Fibroblast of villous mesenchyme (primary cell): Measurements from ENCODE around the gene ACTA1. TPM values are rescaled to one million over a fixed set of nuclear protein-coding genes. Genes with fewer than 3 reads are reported as not detected.

Experiments
- DNase-seq: peaks from one replicate; pipeline ENCODE4 v3.0.0-alpha.2; 2010; ENCODE audit warnings: low read depth
- H3K4me3 ChIP-seq: 2 replicates; pipeline ENCODE4 v1.5.1; 2011; ENCODE audit warnings: low read depth, mild to moderate bottlenecking, low read length
- CTCF ChIP-seq: IDR thresholded peaks from 2 replicates; pipeline ENCODE4 v1.5.1; 2012; ENCODE audit warnings: low read depth, mild to moderate bottlenecking, low read length; ENCODE audit not compliant: insufficient read depth
- small RNA-seq: library from RNA; depleted of rRNA; stranded (forward); fragments of <200 nt; gene quantifications from one replicate; pipeline ENCODE3, GENCODE V24; 2012
- total RNA-seq: library from RNA; depleted of rRNA; stranded (reverse); fragments of >200 nt; gene quantifications from 2 replicates; pipeline ENCODE4 v1.2.3, GENCODE V29; 2012

The ACTA1 gene
- total RNA-seq, 1 donor, result not detected

DNA sequence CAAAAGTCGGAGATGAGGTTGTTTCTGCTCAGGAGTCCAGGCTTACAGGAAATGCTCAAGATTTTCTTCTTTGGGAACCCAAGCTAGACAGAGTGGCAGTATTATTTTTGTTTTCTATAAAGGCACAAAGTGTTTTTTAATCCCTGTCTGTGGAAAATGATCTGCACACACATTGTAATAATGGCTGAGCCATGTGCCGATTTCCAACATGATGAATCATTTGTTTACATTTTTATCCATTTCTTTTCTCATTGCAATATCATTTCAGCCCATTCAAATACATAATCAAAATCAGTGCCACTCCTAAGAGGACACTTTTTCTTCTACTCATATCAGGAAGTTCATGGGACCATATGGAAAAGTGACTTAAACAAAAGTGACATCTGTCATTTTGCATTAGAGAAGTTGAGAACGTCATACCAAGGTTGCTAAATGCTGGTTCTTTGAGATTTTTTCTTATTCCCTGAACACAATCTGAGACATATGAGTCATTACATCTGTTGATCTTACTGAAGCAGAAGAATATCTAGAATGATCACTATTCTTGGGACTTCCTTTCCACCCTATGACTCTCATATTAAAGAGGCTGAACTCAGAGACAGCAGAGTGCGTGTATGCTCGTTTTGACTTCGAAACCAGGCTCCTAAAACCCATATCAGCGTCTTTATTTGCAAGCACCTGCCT lies 44.9 kb downstream of the ACTA1 start:
- peak; percentile 59 for DNase-seq
- no peak overlapping the region for H3K4me3 ChIP-seq
- TF ChIP-seq CTCF, result no peak

GRCh38 chr1:229385853-229386456 lies 47.9 kb downstream of the ACTA1 start:
- H3K4me3 ChIP-seq, result no peak overlapping the region
- no peak for DNase-seq
- no peak for TF ChIP-seq CTCF

- no peak for DNase-seq
- H3K4me3 ChIP-seq, result no peak overlapping the region
- no peak for TF ChIP-seq CTCF
Measured at GRCh38 chr1:229384822-229385221, 49.1 kb downstream of the ACTA1 start.

- no peak for TF ChIP-seq CTCF
- no peak for DNase-seq
- no peak overlapping the region for H3K4me3 ChIP-seq
Measured at GRCh38 chr1:229383961-229384360, 49.9 kb downstream of the ACTA1 start.

DNA sequence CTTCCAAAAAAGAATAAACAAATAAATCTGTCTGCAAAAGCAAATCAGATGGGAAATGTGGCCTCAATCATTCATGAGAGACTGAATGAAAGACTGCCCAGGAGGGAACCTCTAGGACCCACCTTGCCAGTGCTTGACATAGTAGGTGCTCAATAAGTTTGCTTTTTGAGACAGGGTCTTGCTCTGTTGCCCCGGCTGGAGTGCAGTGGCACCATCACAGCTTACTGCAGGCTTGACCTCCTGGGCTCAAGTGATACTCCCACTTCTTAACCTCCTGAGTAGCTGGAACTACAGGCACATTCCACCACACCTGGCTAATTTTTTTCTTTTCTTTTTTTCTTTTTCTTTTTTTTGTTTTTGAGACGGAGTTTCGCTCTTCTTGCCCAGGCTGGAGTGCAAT lies 50.7 kb downstream of the ACTA1 start:
- TF ChIP-seq CTCF, result no peak
- DNase-seq, result no peak
- no peak overlapping the region for H3K4me3 ChIP-seq

Small RNA genes within 50 kb of the gene (small RNA-seq; reads per million reads assigned to genes)
- gene RN7SKP276 (not detected), gene RNU6-180P (not detected)

Other genes with a start within 250 kb of the ACTA1 start
- gene RAB4A, start 163.0 kb downstream of the ACTA1 start, total RNA-seq, result 17.1 and 18.6 TPM in 2 replicates
- gene CCSAP, start 91.0 kb downstream of the ACTA1 start, total RNA-seq, result 9.0 and 12.1 TPM in 2 replicates
- 34.5 and 39.7 TPM in 2 replicates for gene NUP133, start 74.2 kb upstream of the ACTA1 start, total RNA-seq
- gene ABCB10, start 124.6 kb upstream of the ACTA1 start, total RNA-seq, result 17.4 and 18.1 TPM in 2 replicates
- gene TAF5L, start 192.0 kb upstream of the ACTA1 start, total RNA-seq, result 20.9 and 24.2 TPM in 2 replicates
- 10.3 and 14.7 TPM in 2 replicates for gene URB2, start 192.2 kb upstream of the ACTA1 start, total RNA-seq